Glutamatergic neuron (in vitro differentiated cells): ENCODE measurements around the gene TBC1D1. TPM values are rescaled to one million over a fixed set of nuclear protein-coding genes. Genes with fewer than 3 reads are reported as not detected.

Experiments
- DNase-seq: peaks from one replicate; pipeline ENCODE4 v3.0.0; 2022
- H3K27ac Mint-ChIP-seq: one replicate; pipeline ENCODE4 v1.8.0; 2020; ENCODE audit warnings: mild to moderate bottlenecking, mixed read lengths, inconsistent platforms; ENCODE audit not compliant: unreplicated experiment
- H3K27me3 Mint-ChIP-seq: one replicate; pipeline ENCODE4 v1.8.0; 2020; ENCODE audit warnings: mild to moderate bottlenecking, moderate library complexity, mixed read lengths, inconsistent platforms; ENCODE audit not compliant: unreplicated experiment
- H3K36me3 Mint-ChIP-seq: one replicate; pipeline ENCODE4 v1.8.0; 2020; ENCODE audit warnings: mild to moderate bottlenecking, mixed read lengths, inconsistent platforms; ENCODE audit not compliant: unreplicated experiment
- H3K4me1 Mint-ChIP-seq: one replicate; pipeline ENCODE4 v1.8.0; 2020; ENCODE audit warnings: mild to moderate bottlenecking, low read depth, mixed read lengths, inconsistent platforms; ENCODE audit not compliant: unreplicated experiment
- H3K4me3 Mint-ChIP-seq: one replicate; pipeline ENCODE4 v1.8.0; 2020; ENCODE audit warnings: mild to moderate bottlenecking, mixed read lengths, inconsistent platforms; ENCODE audit not compliant: unreplicated experiment
- H3K9me3 Mint-ChIP-seq: one replicate; pipeline ENCODE4 v1.8.0; 2020; ENCODE audit warnings: mild to moderate bottlenecking, moderate library complexity, mixed read lengths, inconsistent platforms; ENCODE audit not compliant: unreplicated experiment
- CTCF ChIP-seq: fragments of 200-600 bp; sonication (generic); IDR thresholded peaks from one replicate; pipeline ENCODE4 v1.5.0; 2021; ENCODE audit not compliant: partially characterized antibody, unreplicated experiment
- total RNA-seq: library from RNA; stranded (reverse); fragmentation: NEBNext Ultra II Directional; extraction: Animal tissue kit (Norgen Biotek cat#: 25700); gene quantifications from one replicate; pipeline ENCODE4 v1.2.1, GENCODE V29; 2021; ENCODE audit not compliant: unreplicated experiment

Gene TBC1D1
- total RNA-seq, 1 donor from 2014 or later, result 106 TPM

GRCh38 chr4:37858112-37858511 is 32.8 kb upstream of the TBC1D1 start:
- Mint-ChIP-seq H3K27ac (no peak overlapping the region), H3K9me3 (no peaks in the 10 kb centered on the region), H3K4me3 (no peak overlapping the region), H3K27me3 (peaks cover 2% of the 10 kb centered on the region), H3K36me3 (no peaks in the 10 kb centered on the region), H3K4me1 (no peaks in the 10 kb centered on the region)
- DNase-seq, result no peak
- no peak for TF ChIP-seq CTCF

GRCh38 chr4:37858872-37859271 is 32.0 kb upstream of the TBC1D1 start:
- no peak for TF ChIP-seq CTCF
- H3K4me1 Mint-ChIP-seq, result no peaks in the 10 kb centered on the region
- no peaks in the 10 kb centered on the region for H3K9me3 Mint-ChIP-seq
- H3K36me3 Mint-ChIP-seq, result no peaks in the 10 kb centered on the region
- peaks cover 2% of the 10 kb centered on the region for H3K27me3 Mint-ChIP-seq
- no peak overlapping the region for H3K4me3 Mint-ChIP-seq
- no peak overlapping the region for H3K27ac Mint-ChIP-seq
- DNase-seq, result no peak

- no peaks in the 10 kb centered on the region for H3K27me3 Mint-ChIP-seq
- H3K4me1 Mint-ChIP-seq, result no peaks in the 10 kb centered on the region
- TF ChIP-seq CTCF, result no peak
- H3K36me3 Mint-ChIP-seq, result no peaks in the 10 kb centered on the region
- no peak for DNase-seq
- H3K4me3 Mint-ChIP-seq, result no peak overlapping the region
- no peak overlapping the region for H3K27ac Mint-ChIP-seq
- H3K9me3 Mint-ChIP-seq, result no peaks in the 10 kb centered on the region
Observed at GRCh38 chr4:37860266-37860665, 30.6 kb upstream of the TBC1D1 start.

DNA sequence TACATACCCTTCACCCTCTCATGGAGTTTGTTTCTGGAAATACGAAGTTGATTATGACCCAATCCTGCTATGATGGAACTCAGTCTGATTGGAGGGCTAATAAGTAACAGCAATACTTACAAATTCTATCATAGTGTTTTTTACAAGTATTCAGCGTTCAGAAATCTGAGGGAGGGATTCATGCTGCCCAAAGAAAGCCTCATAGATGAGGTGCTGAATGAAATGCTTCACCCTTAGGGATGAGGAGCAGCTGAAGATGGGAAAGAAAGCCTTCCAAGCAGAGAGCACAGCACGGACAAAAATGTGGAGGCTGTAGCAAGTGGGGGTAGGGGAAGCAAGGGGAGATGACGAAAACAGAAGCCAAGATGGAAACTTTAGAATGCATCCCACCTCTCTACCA is 27.9 kb upstream of the TBC1D1 start:
- no peak overlapping the region for H3K4me3 Mint-ChIP-seq
- H3K27ac Mint-ChIP-seq, result no peak overlapping the region
- H3K27me3 Mint-ChIP-seq, result no peaks in the 10 kb centered on the region
- no peak for TF ChIP-seq CTCF
- H3K36me3 Mint-ChIP-seq, result peaks cover 5% of the 10 kb centered on the region
- H3K9me3 Mint-ChIP-seq, result no peaks in the 10 kb centered on the region
- DNase-seq, result no peak
- no peaks in the 10 kb centered on the region for H3K4me1 Mint-ChIP-seq

- Mint-ChIP-seq H3K27ac (no peak overlapping the region), H3K36me3 (peaks cover 6% of the 10 kb centered on the region), H3K9me3 (no peaks in the 10 kb centered on the region), H3K4me1 (no peaks in the 10 kb centered on the region), H3K4me3 (no peak overlapping the region), H3K27me3 (no peaks in the 10 kb centered on the region)
- TF ChIP-seq CTCF, result no peak
- DNase-seq, result no peak
Observed at GRCh38 chr4:37864786-37865185, 26.1 kb upstream of the TBC1D1 start.
